Hematopoietic multipotent progenitor cell treated with erythropoietin and hydrocortisone succinate and interleukin-3 and kit ligand, for 17 days (in vitro differentiated cells): ENCODE results near the gene CNNM1.

ENCODE experiments used
- DNase-seq: peaks from one replicate; pipeline ENCODE4 v3.0.0-alpha.2; 2015; ENCODE audit warnings: low spot score

Gene CNNM1

GRCh38 chr10:99421233-99421739, 92.1 kb downstream of the CNNM1 start:
- DNase-seq = no peak

DNA sequence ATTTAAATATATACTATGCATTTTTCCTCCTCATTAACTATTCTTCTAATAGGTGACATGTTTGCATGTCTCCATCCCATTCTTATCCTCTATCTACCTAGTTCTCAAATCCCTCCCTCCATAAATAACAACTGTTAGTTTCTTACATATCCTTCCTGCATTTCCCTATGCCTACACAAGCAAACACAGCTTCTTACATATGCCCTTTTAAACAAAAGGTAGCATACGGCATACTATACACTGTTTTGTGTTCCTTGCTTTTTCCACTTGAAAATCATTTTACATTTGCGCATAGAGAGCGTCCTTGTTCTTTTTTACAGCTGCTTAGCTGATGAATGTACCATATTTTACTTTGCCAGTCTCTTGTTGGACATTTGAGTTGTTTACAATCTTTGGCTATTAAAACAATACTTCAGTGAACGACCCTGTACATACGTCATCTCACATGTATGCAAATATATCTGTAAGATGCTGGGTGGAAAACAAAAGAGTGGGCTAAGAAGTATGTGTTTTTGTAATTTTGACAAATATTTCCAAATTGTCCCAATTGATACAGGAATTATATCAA, 93.5 kb downstream of the CNNM1 start:
- DNase-seq = no peak

GRCh38 chr10:99424656-99425055, 95.5 kb downstream of the CNNM1 start:
- DNase-seq = no peak

DNA sequence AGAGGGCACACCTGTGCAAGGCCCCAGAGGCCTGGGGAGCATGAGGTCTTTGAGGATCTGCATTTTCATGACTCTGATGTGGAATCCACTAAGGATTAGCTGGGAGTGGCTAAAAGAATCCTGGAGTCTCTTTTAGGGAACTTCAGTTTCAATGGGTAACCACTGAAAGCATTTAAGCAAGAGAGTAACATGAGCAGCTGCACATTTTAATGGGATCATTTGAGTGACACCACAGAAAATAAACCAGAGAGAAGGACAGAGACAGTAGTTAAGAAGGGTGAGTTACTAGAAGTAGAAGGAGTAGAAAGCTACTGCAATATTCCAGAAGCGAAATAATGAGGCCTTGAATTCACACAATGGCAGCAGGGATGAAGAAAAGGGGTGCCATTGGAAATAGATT, 96.0 kb downstream of the CNNM1 start:
- no peak for DNase-seq

DNA sequence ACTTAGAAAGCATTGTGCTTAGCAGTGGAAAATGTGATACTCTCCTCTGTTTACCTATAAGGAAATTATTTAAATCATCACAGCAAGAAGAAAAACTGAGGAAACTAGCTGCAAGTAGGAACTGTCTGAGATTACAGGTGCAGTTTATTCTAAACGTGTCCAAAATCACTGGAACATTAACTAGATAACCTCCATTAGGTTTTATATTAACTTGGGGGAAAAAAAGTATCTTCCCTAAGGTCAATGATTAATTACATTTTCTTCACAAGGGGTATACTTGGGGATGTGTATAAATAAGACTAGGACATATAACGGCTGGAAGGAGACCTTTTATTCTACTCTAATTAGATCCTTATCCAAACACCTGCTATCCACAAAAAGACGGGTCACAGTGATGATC, 97.5 kb downstream of the CNNM1 start:
- no peak for DNase-seq

- DNase-seq = no peak
These were observed 98.5 kb downstream of the CNNM1 start for GRCh38 chr10:99427566-99428190.

DNA sequence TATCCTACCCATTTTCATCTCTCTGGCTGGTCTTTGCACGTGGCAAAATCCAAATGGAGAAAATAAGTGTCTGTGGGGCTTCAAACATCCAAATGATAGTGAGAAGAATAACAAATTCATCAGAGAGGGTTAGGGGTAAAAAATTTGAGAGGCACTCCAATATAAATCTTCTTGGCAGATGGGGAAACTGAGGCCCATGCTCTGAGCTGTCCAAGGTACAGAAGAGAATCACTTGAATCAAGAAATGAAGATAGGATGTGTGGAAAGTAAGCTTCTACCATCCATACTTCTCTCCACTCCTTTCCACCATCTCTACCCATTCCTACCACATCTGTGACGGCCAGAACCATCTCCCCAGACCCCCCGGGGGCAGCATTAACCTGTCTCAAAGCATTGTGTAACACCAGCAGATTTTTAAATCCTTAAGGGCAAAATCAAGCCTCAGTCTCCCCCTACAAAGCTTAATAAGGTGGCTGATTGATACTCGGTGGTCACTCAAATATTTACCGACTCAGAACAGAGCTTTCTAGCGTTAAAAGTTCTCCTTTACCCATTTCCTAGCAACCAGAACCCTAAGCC, 100.5 kb downstream of the CNNM1 start:
- no peak for DNase-seq

GRCh38 chr10:99430116-99430450, 100.9 kb downstream of the CNNM1 start:
- DNase-seq = no peak

DNA sequence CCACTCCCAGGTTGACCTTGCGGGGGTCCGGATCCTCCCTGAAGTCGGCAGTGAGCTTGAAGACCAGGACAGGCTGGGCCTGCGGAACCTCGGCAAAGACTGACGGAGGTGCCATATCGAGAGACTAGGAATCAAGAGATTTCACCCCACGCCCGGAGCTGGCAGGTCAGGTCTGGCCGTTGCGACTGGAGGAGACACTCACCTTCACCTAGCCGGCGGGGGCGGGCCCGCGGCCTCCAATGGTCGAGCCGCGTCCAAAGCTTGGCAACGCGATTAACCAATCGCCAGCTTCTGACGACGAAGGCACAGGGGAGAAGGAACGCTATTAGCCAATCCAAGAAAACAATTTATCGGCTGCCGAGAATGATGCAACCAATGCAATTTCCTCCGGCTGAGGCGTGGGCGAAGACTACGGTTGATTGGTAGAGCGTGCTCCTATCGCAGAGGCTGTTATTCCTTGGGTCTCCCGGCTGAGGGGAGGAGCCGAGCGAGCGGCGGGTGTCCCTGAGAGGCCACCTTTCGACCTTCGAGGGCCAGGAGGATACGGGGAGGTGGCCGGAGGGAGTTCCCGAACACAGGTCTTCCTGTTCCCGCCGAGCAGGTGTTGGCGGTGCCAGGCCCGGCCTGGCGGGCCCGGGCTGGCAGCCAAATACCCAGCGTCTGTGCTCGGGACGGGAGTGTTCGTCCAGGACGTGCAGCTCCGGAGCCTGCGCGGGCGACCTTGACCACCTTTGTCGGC, 101.5 kb downstream of the CNNM1 start, which contains the start of gene GOT1:
Gene GOT1, minus strand, starts transcription at position 174 of the 739 bp plus-strand sequence. Its CDS starts 59 bp downstream, at position 115.
- peak; percentile 98 for DNase-seq

DNA sequence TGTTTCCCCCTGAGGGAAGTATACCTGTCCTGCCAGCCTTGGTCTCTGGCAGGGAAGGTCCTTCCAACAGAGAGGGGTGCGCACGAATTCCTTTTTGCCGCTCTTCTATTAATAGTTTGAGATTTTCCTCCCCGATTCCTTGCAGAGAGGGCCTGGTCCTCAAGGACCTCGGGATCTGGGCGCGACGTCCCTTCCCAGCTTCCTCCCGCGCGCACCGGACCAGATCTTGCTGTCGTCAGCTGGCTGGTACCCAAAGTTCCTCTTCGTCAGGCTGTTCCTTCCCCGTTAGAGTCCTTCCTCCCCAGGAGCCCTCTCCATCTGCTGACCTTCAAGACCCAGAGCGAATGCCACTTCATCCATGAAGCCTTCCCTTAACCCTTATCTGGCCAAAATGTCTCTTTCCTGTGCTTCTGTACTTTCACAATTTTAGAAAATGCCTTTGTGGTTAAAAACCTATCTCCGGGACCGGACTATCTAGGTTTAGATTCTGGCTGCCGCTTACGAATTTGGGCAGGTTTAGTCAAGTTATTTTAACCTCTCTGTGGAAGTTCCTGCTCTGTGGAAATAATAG, 102.1 kb downstream of the CNNM1 start:
- DNase-seq = peak; percentile 54

- DNase-seq = no peak
These were observed 102.9 kb downstream of the CNNM1 start for GRCh38 chr10:99432047-99432446.

- DNase-seq = no peak
These were observed 103.7 kb downstream of the CNNM1 start for GRCh38 chr10:99432881-99433280.

DNA sequence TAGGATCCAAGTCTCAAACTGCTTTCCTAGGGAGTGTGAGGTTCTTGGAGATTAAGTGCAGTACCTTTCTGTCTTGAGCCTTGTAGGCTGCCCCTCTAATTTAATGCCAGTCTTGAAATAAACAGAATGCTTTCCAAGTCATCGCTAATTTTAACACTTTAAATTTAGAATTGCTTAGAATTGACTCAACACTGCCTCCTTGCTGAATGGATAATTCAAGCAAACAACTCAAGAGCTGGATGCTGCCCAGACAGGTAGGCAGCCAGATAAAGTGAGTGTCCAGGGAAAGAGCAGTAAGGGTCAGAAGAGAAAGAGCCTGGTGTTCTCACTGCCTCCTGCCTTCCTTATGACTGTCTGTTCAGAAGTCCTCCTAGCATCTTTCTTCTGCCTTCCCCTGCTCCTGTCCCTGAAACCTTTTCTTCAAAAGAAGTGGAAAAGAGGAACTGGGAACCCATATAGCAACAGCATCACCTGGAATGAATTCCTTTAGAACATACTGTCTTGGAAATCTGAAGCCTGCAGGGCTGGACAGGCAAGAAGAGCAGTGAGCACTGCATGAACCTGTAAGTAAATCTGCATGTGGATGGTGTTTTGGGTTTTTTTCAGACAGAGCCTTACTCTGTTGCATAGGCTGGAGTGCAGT, 104.3 kb downstream of the CNNM1 start:
- no peak for DNase-seq

DNA sequence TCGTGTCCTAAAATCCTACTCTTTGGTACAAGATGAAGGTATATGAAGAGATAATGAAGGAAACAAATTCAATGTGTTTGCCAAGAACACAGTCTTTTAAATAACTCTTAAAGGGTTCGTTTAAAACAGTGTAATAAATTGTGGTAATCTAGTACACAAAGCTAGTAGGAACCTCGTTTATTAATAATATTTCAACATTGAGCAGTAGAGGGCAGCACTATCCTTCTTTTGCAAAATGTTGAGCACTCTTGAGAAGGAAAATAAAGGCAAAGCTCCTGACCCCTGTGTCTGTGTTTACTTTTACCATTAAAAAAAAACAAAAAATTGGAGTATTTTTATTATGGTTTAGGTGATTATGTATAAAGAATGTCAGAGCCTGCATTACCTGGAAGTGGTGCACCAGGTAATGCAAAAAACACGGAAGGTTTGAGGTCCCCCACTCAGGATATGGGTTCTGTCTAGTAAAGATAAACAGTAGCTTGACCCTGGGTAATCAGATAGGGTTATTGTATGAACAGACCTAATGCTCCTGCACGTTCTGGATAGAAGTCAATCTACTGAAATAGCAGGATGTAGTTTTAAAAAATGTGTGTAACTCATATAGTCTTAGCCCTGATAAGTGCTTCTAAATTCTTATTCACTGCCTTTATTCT, 107.0 kb downstream of the CNNM1 start:
- DNase-seq = peak; percentile 83

- no peak for DNase-seq
These were observed 109.7 kb downstream of the CNNM1 start for GRCh38 chr10:99438890-99439289.

DNA sequence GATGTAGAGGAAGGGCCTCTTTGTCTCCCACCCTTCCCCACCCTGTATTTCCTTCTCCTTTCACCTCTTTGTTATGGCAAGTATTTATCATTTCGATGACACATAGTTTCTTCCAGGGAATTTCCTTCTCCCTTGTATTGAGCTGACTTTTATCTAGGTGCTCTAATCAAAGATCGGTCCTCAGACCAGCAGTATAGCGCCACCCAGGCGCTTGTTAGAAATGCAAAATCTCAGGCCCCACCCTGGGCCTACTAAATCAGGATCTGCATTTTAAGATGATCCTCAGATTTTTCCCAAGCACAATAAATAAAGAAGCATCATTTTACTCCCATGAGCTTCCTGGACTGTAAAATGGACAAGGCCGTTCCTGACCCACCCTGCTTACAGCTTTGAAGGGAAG, 113.2 kb downstream of the CNNM1 start:
- DNase-seq = no peak

DNA sequence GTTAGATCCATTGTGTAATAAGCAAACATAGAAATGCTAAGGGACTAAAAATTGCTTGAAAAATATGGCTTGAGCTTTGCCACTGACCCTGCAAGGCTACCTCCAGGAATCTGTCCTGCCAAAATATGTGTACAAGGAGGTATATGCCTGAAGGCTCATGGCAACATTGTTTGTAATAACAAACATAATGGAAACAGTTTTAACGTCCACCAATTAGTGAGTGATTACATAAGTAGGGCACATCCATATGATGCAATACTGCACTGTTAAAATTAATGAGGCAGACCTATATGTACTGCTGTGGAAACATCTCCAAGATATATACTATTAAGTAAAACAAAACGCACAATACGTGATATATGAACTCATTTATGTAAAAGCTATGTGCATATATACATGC, 114.3 kb downstream of the CNNM1 start:
- DNase-seq = no peak
